ENCODE data around the gene GUCY1A2. TPM values are rescaled to one million over a fixed set of nuclear protein-coding genes. Genes with fewer than 3 reads are reported as not detected.

Gene GUCY1A2
- total and polyA plus RNA-seq, 2 donors: 0.14 to 0.94 TPM

- no peaks in the 10 kb centered on the region for H3K27me3 ChIP-seq (ENCODE audit: control insufficient read depth in 2 of 2, insufficient read depth in 1 of 2, low read length in 1 of 2)
- H3K36me3 ChIP-seq (ENCODE audit: control insufficient read depth in 2 of 2, insufficient read depth in 2 of 2, low read length in 1 of 2): no peaks in the 10 kb centered on the region
- 80% methylated on average over 7 of the region's 7 CpGs for WGBS
- no peaks in the 10 kb centered on the region for H3K4me1 ChIP-seq (ENCODE audit: control insufficient read depth in 2 of 2, insufficient read depth in 2 of 2, low read length in 2 of 2)
- no peak for DNase-seq (ENCODE audit: low read depth in 6 of 9, low spot score in 9 of 9)
- H3K4me3 ChIP-seq (ENCODE audit: low read length in 2 of 2): no peak overlapping the region
- no peaks in the 10 kb centered on the region for H3K9me3 ChIP-seq (ENCODE audit: control insufficient read depth in 2 of 2, insufficient read depth in 1 of 2, low read length in 1 of 2)
- H3K27ac ChIP-seq (ENCODE audit: low read depth in 1 of 2, low read length in 1 of 2): no peak overlapping the region
Measured at GRCh38 chr11:106879832-106880546, 138.3 kb downstream of the GUCY1A2 start.

- no peak overlapping the region for H3K27ac ChIP-seq (ENCODE audit: low read depth in 1 of 2, low read length in 1 of 2)
- no peaks in the 10 kb centered on the region for H3K36me3 ChIP-seq (ENCODE audit: control insufficient read depth in 2 of 2, insufficient read depth in 2 of 2, low read length in 1 of 2)
- no peaks in the 10 kb centered on the region for H3K4me1 ChIP-seq (ENCODE audit: control insufficient read depth in 2 of 2, insufficient read depth in 2 of 2, low read length in 2 of 2)
- H3K27me3 ChIP-seq (ENCODE audit: control insufficient read depth in 2 of 2, insufficient read depth in 1 of 2, low read length in 1 of 2): no peaks in the 10 kb centered on the region
- no peak for DNase-seq (ENCODE audit: low read depth in 6 of 9, low spot score in 9 of 9)
- WGBS: 96% methylated on average over 3 of the region's 3 CpGs
- H3K4me3 ChIP-seq (ENCODE audit: low read length in 2 of 2): no peak overlapping the region
- no peaks in the 10 kb centered on the region for H3K9me3 ChIP-seq (ENCODE audit: control insufficient read depth in 2 of 2, insufficient read depth in 1 of 2, low read length in 1 of 2)
Measured at GRCh38 chr11:106879029-106879428, 139.2 kb downstream of the GUCY1A2 start.

- Histone ChIP-seq H3K4me1 (ENCODE audit: control insufficient read depth in 2 of 2, insufficient read depth in 2 of 2, low read length in 2 of 2) (no peaks in the 10 kb centered on the region), H3K9me3 (ENCODE audit: control insufficient read depth in 2 of 2, insufficient read depth in 1 of 2, low read length in 1 of 2) (no peaks in the 10 kb centered on the region), H3K27ac (ENCODE audit: low read depth in 1 of 2, low read length in 1 of 2) (no peak overlapping the region), H3K27me3 (ENCODE audit: control insufficient read depth in 2 of 2, insufficient read depth in 1 of 2, low read length in 1 of 2) (no peaks in the 10 kb centered on the region), H3K36me3 (ENCODE audit: control insufficient read depth in 2 of 2, insufficient read depth in 2 of 2, low read length in 1 of 2) (no peaks in the 10 kb centered on the region), H3K4me3 (ENCODE audit: low read length in 2 of 2) (no peak overlapping the region)
- DNase-seq (ENCODE audit: low read depth in 6 of 9, low spot score in 9 of 9): no peak
Measured at GRCh38 chr11:106875013-106875412, 143.3 kb downstream of the GUCY1A2 start.

- Histone ChIP-seq H3K9me3 (ENCODE audit: control insufficient read depth in 2 of 2, insufficient read depth in 1 of 2, low read length in 1 of 2) (no peaks in the 10 kb centered on the region), H3K36me3 (ENCODE audit: control insufficient read depth in 2 of 2, insufficient read depth in 2 of 2, low read length in 1 of 2) (no peaks in the 10 kb centered on the region), H3K27ac (ENCODE audit: low read depth in 1 of 2, low read length in 1 of 2) (no peak overlapping the region), H3K4me3 (ENCODE audit: low read length in 2 of 2) (no peak overlapping the region), H3K27me3 (ENCODE audit: control insufficient read depth in 2 of 2, insufficient read depth in 1 of 2, low read length in 1 of 2) (no peaks in the 10 kb centered on the region), H3K4me1 (ENCODE audit: control insufficient read depth in 2 of 2, insufficient read depth in 2 of 2, low read length in 2 of 2) (no peaks in the 10 kb centered on the region)
- no peak for DNase-seq (ENCODE audit: low read depth in 6 of 9, low spot score in 9 of 9)
Measured at GRCh38 chr11:106872246-106872645, 146.0 kb downstream of the GUCY1A2 start.

- Histone ChIP-seq H3K36me3 (ENCODE audit: control insufficient read depth in 2 of 2, insufficient read depth in 2 of 2, low read length in 1 of 2) (no peaks in the 10 kb centered on the region), H3K9me3 (ENCODE audit: control insufficient read depth in 2 of 2, insufficient read depth in 1 of 2, low read length in 1 of 2) (peaks cover 0 to 16% of the 10 kb centered on the region in 2 donors), H3K27ac (ENCODE audit: low read depth in 1 of 2, low read length in 1 of 2) (no peak overlapping the region), H3K4me3 (ENCODE audit: low read length in 2 of 2) (no peak overlapping the region), H3K27me3 (ENCODE audit: control insufficient read depth in 2 of 2, insufficient read depth in 1 of 2, low read length in 1 of 2) (no peaks in the 10 kb centered on the region), H3K4me1 (ENCODE audit: control insufficient read depth in 2 of 2, insufficient read depth in 2 of 2, low read length in 2 of 2) (no peaks in the 10 kb centered on the region)
- DNase-seq (ENCODE audit: low read depth in 6 of 9, low spot score in 9 of 9): no peak
Measured at GRCh38 chr11:106858200-106858599, 160.1 kb downstream of the GUCY1A2 start.

GRCh38 chr11:106856566-106856965 is 161.7 kb downstream of the GUCY1A2 start:
- Histone ChIP-seq H3K36me3 (ENCODE audit: control insufficient read depth in 2 of 2, insufficient read depth in 2 of 2, low read length in 1 of 2) (no peaks in the 10 kb centered on the region), H3K9me3 (ENCODE audit: control insufficient read depth in 2 of 2, insufficient read depth in 1 of 2, low read length in 1 of 2) (peaks cover 0 to 16% of the 10 kb centered on the region in 2 donors), H3K27me3 (ENCODE audit: control insufficient read depth in 2 of 2, insufficient read depth in 1 of 2, low read length in 1 of 2) (no peaks in the 10 kb centered on the region), H3K27ac (ENCODE audit: low read depth in 1 of 2, low read length in 1 of 2) (no peak overlapping the region), H3K4me1 (ENCODE audit: control insufficient read depth in 2 of 2, insufficient read depth in 2 of 2, low read length in 2 of 2) (no peaks in the 10 kb centered on the region), H3K4me3 (ENCODE audit: low read length in 2 of 2) (no peak overlapping the region)
- 81% methylated on average over 3 of the region's 3 CpGs for WGBS
- DNase-seq (ENCODE audit: low read depth in 6 of 9, low spot score in 9 of 9): no peak

- no peak for DNase-seq (ENCODE audit: low read depth in 6 of 9, low spot score in 9 of 9)
- Histone ChIP-seq H3K9me3 (ENCODE audit: control insufficient read depth in 2 of 2, insufficient read depth in 1 of 2, low read length in 1 of 2) (peaks cover 0 to 16% of the 10 kb centered on the region in 2 donors), H3K4me1 (ENCODE audit: control insufficient read depth in 2 of 2, insufficient read depth in 2 of 2, low read length in 2 of 2) (no peaks in the 10 kb centered on the region), H3K27ac (ENCODE audit: low read depth in 1 of 2, low read length in 1 of 2) (no peak overlapping the region), H3K4me3 (ENCODE audit: low read length in 2 of 2) (no peak overlapping the region), H3K27me3 (ENCODE audit: control insufficient read depth in 2 of 2, insufficient read depth in 1 of 2, low read length in 1 of 2) (no peaks in the 10 kb centered on the region), H3K36me3 (ENCODE audit: control insufficient read depth in 2 of 2, insufficient read depth in 2 of 2, low read length in 1 of 2) (no peaks in the 10 kb centered on the region)
- 98% methylated on average over 7 of the region's 7 CpGs for WGBS
Measured at GRCh38 chr11:106854429-106854828, 163.8 kb downstream of the GUCY1A2 start.

GRCh38 chr11:106853850-106854401 is 164.3 kb downstream of the GUCY1A2 start:
- no peaks in the 10 kb centered on the region for H3K27me3 ChIP-seq (ENCODE audit: control insufficient read depth in 2 of 2, insufficient read depth in 1 of 2, low read length in 1 of 2)
- no peaks in the 10 kb centered on the region for H3K36me3 ChIP-seq (ENCODE audit: control insufficient read depth in 2 of 2, insufficient read depth in 2 of 2, low read length in 1 of 2)
- peaks cover 0 to 16% of the 10 kb centered on the region in 2 donors for H3K9me3 ChIP-seq (ENCODE audit: control insufficient read depth in 2 of 2, insufficient read depth in 1 of 2, low read length in 1 of 2)
- H3K4me3 ChIP-seq (ENCODE audit: low read length in 2 of 2): no peak overlapping the region
- no peak overlapping the region for H3K27ac ChIP-seq (ENCODE audit: low read depth in 1 of 2, low read length in 1 of 2)
- no peaks in the 10 kb centered on the region for H3K4me1 ChIP-seq (ENCODE audit: control insufficient read depth in 2 of 2, insufficient read depth in 2 of 2, low read length in 2 of 2)
- WGBS: 89% methylated on average over 1 of the region's 1 CpG
- DNase-seq (ENCODE audit: low read depth in 6 of 9, low spot score in 9 of 9): no peak

GRCh38 chr11:106852779-106853178 is 165.5 kb downstream of the GUCY1A2 start:
- no peak for DNase-seq (ENCODE audit: low read depth in 6 of 9, low spot score in 9 of 9)
- Histone ChIP-seq H3K4me3 (ENCODE audit: low read length in 2 of 2) (no peak overlapping the region), H3K36me3 (ENCODE audit: control insufficient read depth in 2 of 2, insufficient read depth in 2 of 2, low read length in 1 of 2) (no peaks in the 10 kb centered on the region), H3K9me3 (ENCODE audit: control insufficient read depth in 2 of 2, insufficient read depth in 1 of 2, low read length in 1 of 2) (peaks cover 0 to 16% of the 10 kb centered on the region in 2 donors), H3K4me1 (ENCODE audit: control insufficient read depth in 2 of 2, insufficient read depth in 2 of 2, low read length in 2 of 2) (no peaks in the 10 kb centered on the region), H3K27me3 (ENCODE audit: control insufficient read depth in 2 of 2, insufficient read depth in 1 of 2, low read length in 1 of 2) (no peaks in the 10 kb centered on the region), H3K27ac (ENCODE audit: low read depth in 1 of 2, low read length in 1 of 2) (no peak overlapping the region)

All from thymus (tissue), 11 donors.